ENCODE data around the gene ESYT2.

DNA sequence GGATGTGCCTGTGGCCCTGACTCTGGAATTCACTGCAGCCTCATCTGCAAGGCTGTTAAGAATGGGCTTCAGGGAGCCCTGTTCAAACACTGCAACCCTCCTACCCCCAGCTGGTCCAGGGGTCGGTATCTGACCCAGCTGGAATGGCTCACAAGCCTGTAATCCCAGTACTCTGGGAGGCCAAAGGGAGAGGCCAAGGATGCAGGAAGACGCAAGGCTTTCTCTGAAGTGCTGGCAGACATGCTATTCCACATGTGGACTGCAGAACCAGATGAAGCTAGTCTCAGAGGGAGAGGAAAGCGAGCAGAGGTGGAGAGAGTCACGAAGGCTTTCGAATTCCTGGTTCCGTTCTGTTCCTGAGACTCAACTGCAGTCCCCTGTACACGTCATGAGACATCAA, 45.0 kb downstream of the ESYT2 start:
- no peak for TF ChIP-seq TAF1 (IDR thresholded peaks at IDR 0.05; ENCODE audit: borderline replicate concordance, low read depth, low read length)
- TF ChIP-seq POLR2A (IDR thresholded peaks at IDR 0.05; ENCODE audit: low read depth, low read length), result no peak
